Nasal cavity respiratory epithelium epithelial cell of viscerocranial mucosa (primary cell): ENCODE measurements around the gene PASK. TPM values are rescaled to one million over a fixed set of nuclear protein-coding genes. Genes with fewer than 3 reads are reported as not detected.

Experiments used
- total RNA-seq: library from RNA; depleted of rRNA; stranded (reverse); fragments of >200 nt; gene quantifications from 2 replicates; pipeline ENCODE4 v1.2.3, GENCODE V29; 2014

The PASK gene
- total RNA-seq: 2.7 and 4.8 TPM in 2 replicates

DNA sequence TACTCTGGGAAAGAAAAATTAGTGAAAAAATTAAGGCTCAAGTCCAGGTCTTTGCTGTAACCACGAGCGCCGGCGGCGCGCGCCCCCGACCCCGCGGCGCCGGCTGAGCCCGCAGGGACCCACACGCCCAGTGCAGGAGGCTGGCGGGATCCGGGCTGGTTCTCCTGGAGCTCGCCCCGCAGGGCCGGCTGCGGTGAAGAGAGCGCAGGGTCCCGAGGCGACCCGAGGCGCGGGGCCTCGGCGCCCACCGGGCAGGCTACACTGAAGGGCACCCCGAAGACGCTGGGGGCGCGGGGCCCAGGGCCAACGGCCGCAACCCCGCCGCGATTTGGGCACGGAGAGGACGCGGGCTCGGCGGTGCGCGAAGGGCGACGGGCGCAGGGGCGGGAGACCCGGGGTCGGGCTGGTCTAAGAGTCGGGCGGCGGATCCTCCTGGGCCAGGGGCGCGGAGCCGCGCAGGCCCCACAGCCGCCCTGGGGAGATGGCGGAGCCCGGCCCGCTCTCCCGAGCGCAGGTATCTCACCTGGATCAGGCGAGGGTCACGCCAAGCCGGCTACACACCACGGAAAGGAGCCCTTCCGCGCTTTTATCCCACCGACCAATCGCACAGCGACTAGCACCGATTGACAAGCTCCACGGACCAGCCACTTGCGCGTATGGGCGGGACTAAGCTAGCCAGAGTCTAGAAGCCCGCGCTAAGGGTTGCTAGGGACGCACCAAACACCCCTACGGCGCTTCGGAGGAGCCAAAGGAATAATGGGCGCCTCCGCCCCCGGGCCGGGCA is at the start of gene PASK:
Gene PASK, minus strand, starts transcription at position 582 of the 784 bp plus-strand sequence. CDS start 6,440 bp downstream, outside the sequence.

DNA sequence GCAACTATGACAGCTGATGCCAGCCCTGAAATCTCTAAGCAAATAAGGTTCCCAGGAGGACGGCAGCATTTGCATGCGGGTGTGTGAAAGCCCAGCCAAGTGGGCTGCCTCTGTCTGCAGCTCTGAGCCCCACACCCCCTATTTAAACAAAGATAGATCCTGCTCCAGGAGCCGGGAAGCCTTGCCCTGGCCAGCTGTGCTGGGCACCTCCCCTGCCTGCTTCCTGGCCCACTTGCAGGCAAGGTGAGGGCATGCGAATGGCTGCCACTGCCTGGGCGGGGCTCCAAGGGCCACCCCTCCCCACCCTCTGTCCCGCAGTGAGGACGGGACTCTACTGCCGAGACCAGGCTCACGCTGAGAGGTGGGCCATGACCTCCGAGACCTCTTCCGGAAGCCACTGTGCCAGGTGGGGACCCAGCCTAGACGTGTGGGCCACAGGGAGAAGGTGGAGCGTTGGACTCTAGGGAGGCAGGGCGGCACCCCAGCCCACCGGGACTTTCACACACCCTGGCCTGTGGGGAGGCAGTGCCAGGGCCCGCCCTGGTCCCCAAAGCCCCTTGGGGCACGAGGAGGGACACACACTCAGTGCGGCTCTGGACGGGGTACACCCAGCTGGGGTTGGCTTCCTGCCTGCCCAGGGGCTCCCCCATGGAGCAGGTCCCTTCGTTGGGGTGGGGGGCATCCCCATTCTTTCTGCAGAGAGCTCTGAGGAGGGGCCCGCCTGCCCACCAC is 39.3 kb upstream of the PASK start, which contains the start of gene ANO7:
Gene ANO7, plus strand, starts transcription at position 317 of the 732 bp plus-strand sequence. CDS start 1,387 bp downstream, outside the sequence.

DNA sequence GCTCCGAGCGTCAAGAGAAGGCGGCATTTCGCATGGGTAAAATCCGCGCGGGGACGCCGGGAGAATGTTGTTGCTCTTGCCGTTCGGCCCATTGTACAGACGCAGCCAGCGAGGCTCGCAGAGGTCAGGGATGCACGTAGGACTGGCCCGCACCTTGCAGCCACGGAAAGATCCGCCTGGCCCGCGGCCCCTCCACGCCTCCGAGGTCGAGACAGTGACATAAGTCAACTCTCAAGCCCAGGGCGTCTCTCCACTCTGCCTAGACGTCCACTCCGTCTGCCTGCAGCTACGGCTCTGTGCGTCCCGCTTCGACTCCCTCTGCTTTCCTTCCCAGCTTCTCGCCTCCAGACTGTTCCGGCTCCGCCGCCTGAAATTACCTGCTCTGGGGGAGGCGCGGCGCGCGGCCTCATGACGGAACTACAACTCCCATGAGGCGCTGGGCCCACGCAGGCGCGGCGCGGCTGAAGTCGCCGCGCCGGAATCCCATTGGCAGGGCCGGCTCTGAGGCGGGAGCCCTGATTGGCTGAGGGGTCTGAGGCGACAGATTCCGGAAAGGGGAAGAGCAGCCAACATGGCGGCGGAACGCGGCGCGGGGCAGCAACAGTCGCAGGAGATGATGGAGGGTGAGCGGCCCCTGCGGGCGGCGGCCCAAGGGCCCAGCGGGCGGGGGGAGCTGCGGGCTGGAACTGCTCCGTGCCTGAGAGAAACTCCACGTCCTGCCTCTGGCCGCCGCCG is 820 bp upstream of the PASK start, which contains the start of gene PPP1R7:
Gene PPP1R7, plus strand, starts transcription at position 543 of the 735 bp plus-strand sequence. Its CDS starts 29 bp downstream, at position 572.

DNA sequence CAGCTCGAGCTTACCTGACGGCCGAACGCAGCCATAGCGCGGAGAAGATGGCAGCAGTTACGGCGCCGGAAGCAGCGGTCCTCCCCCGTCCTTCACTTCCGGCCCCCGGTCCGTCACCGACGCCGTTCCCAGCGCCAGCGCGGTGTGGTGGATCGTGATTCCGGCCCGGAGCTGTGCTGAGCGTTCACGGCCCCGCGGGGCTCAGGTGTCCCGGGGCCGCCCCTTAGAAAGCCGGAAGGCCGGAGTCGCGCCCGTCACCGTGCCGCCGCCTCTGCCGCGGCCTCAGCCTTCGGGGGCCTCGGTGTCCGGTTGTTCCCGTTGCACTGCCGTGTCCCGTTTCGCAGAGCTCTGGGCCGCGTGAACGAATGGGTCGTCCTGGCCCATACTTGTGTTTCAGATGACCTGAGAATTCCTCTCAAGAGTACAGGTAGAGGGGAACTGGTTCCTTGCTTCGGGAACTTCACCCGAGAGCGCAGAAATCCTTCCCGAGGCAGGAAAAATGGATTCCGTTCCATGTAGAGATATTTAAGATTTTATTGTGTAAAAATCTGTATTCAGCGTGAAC is 47.0 kb downstream of the PASK start, which contains the start of gene MTERF4:
Gene MTERF4, minus strand, starts transcription at position 49 of the 565 bp plus-strand sequence. Its CDS starts 14 bp downstream, at position 35.

Other genes starting within 250 kb of the PASK start
- not detected in 2 replicates for gene CROCC2, start 243.1 kb downstream of the PASK start, total RNA-seq
- under 0.01 and 0.28 TPM in 2 replicates for gene SNED1, start 150.9 kb downstream of the PASK start, total RNA-seq
- 25.3 and 37.0 TPM in 2 replicates for gene MTERF4, start 47.2 kb downstream of the PASK start, total RNA-seq
- gene PPP1R7, start 995 bp upstream of the PASK start, total RNA-seq: 39.6 and 43.8 TPM in 2 replicates
- gene ANO7, start 39.2 kb upstream of the PASK start, total RNA-seq: 0.28 TPM in 1 of 2 replicates, not detected in the other
- gene HDLBP, start 166.2 kb upstream of the PASK start, total RNA-seq: 1,081 and 1,093 TPM in 2 replicates
- gene SEPTIN2, start 166.5 kb upstream of the PASK start, total RNA-seq: 150 and 288 TPM in 2 replicates
- gene FARP2, start 206.8 kb upstream of the PASK start, total RNA-seq: 29.7 and 42.7 TPM in 2 replicates